HG03139 (cell line): Measurements from ENCODE around the gene ZNF584.
A peak's percentile ranks its signal among the peaks of the same experiment; 100 is the strongest.

Experiments used
- ATAC-seq: cut with Tn5 transposase; IDR thresholded peaks from one replicate; pipeline ENCODE4 v1.9.1; 2021; ENCODE audit not compliant: unreplicated experiment

ZNF584 gene

GRCh38 chr19:58385891-58386575, 22.4 kb upstream of the ZNF584 start:
- no peak for ATAC-seq

GRCh38 chr19:58386576-58387337, 21.7 kb upstream of the ZNF584 start, which contains the start of gene RPS5:
TSS of gene RPS5 (plus strand) at chr19:58387269. CDS start at chr19:58388138, 869 bp downstream.
- ATAC-seq: peak; percentile 92

GRCh38 chr19:58387338-58388174, 20.9 kb upstream of the ZNF584 start:
- no peak for ATAC-seq

- ATAC-seq: no peak
Measured at GRCh38 chr19:58388175-58388526, 20.3 kb upstream of the ZNF584 start.

- ATAC-seq: no peak
Measured at GRCh38 chr19:58392945-58393724, 15.3 kb upstream of the ZNF584 start.

GRCh38 chr19:58393725-58394033, 14.8 kb upstream of the ZNF584 start:
- no peak for ATAC-seq

GRCh38 chr19:58394821-58395219, 13.6 kb upstream of the ZNF584 start:
- ATAC-seq: no peak

GRCh38 chr19:58395220-58395978, 13.1 kb upstream of the ZNF584 start, which contains the start of gene RNF225:
TSS of gene RNF225 (plus strand) at chr19:58395656. CDS start at chr19:58396090, 434 bp downstream.
- ATAC-seq: no peak

GRCh38 chr19:58395979-58396627, 12.3 kb upstream of the ZNF584 start:
- ATAC-seq: no peak

- ATAC-seq: no peak
Measured at GRCh38 chr19:58396691-58397532, 11.5 kb upstream of the ZNF584 start.

GRCh38 chr19:58397533-58398037, 10.9 kb upstream of the ZNF584 start:
- ATAC-seq: no peak

- ATAC-seq: no peak
Measured at GRCh38 chr19:58398087-58398486, 10.4 kb upstream of the ZNF584 start.

GRCh38 chr19:58398545-58398944, 9.9 kb upstream of the ZNF584 start:
- ATAC-seq: no peak

- ATAC-seq: no peak
Measured at GRCh38 chr19:58399903-58400302, 8.5 kb upstream of the ZNF584 start.

- ATAC-seq: no peak
Measured at GRCh38 chr19:58400316-58400915, 8.0 kb upstream of the ZNF584 start.

- peak; percentile 99 for ATAC-seq
Measured at GRCh38 chr19:58400916-58401839, 7.3 kb upstream of the ZNF584 start.

GRCh38 chr19:58401840-58402421, 6.5 kb upstream of the ZNF584 start:
- no peak for ATAC-seq
